Right hindlimb (tissue), 1 donor: Measurements from ENCODE around the gene RIPK3.
A peak's percentile ranks its signal among the peaks of the same experiment; 100 is the strongest.
"Not testable (repeated sequence)": the region's sequence is repeated elsewhere in the genome, so short reads cannot be mapped to it uniquely, and the experiment has no call there.

Experiments
- DNase-seq: peaks from one replicate; pipeline ENCODE4 v3.0.0-alpha.2; 2018

The RIPK3 gene

GRCh38 chr14:24339284-24340151 is at the start of gene RIPK3:
TSS of gene RIPK3 (minus strand) at chr14:24339991. CDS start at chr14:24339826, 165 bp downstream.
- no peak for DNase-seq

DNA sequence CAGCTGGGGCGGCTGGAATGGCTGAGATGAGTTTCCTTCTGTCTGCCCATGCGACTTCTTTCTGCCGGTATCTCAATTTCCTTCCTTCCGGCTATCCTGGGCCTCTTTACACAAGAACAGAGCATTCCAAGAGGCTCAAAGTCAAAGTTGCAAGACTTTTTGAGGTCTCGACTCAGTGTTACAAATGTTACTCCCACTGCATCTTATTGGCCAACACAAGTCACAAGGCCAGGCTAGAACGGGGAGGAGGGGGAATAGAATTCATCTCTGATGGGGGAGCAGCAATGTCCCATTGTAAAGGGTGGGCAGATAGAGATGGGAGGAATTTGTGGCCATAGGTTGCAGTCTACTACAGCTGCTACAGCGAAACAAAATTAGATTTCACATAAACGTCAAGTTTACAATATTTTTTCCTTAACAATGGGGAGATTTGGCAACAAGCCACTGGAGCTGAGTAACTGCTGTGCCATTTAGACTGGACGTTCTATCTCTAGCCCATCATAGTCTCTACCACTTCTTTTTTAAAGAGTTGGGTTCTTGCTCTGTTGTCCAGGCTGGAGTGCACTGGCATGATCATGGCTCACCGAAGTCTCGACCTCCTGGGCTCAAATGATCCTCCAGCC is 49.5 kb upstream of the RIPK3 start:
- DNase-seq = no peak

DNA sequence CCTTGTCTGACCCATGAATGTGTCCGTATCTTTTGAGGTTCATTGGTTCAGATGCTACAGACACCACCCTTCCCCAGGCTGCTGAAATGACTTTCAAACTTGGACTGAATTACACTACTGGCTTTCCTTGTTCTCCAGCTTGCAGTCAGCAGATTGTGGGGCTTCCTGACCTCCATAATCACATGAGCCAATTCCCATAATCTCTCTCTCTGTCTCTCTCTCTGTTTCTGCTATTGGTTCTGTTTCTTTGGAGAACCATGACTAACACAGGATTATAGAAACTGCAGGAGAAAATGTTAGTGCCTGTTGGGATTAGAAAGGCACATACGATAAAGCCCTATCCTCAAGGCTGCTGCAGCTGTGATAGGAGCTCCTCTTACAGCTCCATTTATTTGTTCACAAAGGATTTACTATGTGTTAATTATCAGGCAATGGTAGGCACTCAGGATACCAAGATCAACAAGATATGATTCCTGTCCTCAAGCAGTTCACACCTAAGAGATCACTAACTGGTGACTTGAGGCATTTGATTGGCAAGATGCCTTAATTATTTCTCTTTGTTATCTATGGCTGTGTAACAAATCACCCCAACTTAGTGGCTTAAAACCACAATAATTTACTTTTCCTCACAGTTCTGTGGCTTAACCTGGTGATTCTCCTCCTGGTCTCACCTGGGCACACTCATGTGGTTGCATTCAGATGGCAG is 48.8 kb upstream of the RIPK3 start:
- DNase-seq = no peak

- DNase-seq = not testable (repeated sequence)
Measured at GRCh38 chr14:24387579-24387978, 47.8 kb upstream of the RIPK3 start.

- no peak for DNase-seq
Measured at GRCh38 chr14:24387009-24387345, 47.2 kb upstream of the RIPK3 start.

GRCh38 chr14:24385524-24385923 is 45.7 kb upstream of the RIPK3 start:
- no peak for DNase-seq

GRCh38 chr14:24384169-24384568 is 44.4 kb upstream of the RIPK3 start:
- no peak for DNase-seq

DNA sequence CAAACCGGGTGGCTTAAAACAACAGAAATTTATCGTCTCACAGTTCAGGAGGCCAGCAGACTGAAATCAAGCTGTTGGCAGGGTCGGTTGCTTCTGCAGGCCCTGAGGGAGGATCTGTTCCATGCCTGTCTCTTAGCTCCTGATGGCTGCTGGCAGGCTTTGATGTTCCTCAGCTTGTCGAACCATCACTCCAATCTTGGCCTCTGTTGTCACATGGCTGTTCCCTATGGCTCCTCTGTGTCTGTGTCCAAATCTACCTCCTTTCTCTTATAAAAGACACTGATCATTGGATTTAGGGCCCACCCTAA is 42.2 kb upstream of the RIPK3 start:
- no peak for DNase-seq

DNA sequence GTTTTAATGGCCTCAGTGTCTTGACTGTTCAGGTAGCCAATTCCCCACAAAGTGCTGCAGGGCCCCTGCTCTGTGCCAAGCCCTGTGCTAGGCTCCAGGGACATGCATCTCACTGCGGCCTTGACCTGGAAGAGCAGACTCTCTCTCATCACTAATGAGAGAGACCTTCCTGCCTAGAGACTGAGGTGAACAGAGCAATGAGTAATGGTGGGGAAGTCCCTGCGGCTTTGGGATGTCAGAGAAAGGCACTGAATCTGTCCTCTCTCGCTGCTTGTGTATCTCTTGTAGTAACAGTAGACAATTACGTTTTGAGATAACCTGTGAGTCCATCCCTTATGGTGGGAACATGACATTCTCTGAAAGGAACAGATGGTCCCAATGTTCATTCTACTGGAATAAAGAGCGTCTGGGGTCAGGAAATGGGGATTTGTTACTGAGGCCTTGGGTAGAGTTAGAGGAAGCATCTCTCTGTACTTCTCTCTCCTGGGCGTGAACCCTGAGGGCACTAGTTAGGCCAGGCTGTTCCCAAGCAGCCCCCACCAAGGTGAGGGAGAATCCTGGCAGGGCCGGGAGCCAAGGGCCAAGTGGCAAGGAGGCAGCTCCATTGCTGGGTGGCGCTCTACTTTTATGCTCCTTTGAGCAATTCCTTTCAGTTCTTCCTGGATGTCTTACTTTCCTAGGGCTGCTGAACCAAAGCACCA is 41.7 kb upstream of the RIPK3 start:
- no peak for DNase-seq

DNA sequence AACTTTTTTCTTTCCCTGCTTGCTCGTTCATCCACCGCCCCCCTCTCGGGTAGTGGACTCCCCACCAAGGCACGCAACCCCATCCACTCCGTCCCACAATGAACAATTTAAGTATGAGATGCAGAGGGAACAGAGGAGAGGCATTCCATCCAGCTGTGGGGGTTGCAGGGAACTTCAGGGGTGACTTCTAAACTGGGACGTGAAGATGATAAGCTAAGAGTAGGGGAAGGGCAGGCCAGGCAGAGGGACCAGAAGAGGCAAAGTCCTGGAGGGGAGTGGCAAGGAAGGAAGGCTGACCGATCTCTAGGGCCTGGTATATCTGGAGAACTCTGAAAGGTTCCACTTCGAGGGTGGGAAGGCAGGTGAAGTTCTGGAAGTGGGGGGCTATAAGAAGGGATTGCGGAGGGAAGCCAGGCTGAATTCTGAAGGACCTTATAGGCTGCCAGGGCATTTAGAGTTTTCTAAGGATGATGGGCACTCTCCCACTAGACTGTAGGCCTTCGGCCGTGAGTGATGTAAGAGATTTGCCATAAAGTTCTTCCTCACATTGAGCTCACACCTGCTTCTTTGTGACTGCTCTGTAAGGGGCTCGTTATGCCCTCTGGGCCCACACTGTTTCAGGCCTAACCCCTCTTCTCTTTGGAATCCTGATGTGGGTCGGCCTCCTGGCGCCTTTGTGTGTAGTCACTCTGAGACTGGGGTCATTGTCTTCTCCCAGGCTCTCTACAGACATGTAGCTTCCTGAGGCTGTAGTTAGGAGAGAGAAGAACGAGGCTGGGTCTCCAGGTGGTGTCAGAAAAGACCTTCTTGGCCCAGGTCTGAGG is 40.3 kb upstream of the RIPK3 start:
- no peak for DNase-seq

DNA sequence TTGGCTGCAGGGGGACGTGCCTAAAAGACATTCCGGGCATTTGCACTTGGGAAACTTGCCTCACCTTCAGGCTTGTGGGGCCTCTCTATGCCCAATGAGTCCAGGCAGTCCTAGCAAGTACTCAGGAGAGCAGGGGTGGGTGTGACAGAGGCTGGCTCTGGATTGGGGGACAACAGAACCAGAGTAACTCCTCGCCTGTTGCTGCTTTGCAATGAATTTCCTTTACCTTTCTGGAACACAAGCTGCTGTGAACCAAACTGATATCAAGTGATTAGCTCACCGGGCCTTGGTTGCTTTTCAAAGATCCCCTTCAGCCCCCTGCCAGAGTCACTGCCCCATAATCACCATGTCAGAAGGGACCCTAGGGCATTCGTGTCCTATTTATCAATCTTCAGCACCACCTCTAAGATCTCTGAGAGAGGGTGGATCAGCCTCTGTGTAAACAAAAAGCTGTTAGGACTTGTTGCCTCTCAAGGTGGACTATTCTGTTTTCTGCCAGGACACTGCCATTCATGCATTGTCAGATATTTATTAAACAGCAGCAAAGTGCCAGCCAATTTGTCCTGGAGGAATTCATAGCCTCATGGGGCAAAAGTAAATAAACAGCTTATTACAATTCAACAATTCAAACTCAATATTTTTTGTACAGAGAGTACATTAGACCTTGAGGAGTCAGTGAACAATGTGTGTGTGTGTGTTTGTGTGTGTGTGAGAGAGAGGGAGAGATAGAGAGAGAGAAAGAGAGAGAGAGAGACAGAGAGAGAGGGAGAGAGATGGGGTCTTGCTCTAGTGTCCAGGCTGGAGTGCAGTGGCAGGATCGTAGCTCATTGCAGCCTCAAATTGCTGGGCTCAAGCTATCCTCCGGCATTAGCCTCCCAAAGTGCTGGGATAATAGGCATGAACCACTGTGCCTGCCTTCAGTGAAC is 39.5 kb upstream of the RIPK3 start:
- DNase-seq = no peak

DNA sequence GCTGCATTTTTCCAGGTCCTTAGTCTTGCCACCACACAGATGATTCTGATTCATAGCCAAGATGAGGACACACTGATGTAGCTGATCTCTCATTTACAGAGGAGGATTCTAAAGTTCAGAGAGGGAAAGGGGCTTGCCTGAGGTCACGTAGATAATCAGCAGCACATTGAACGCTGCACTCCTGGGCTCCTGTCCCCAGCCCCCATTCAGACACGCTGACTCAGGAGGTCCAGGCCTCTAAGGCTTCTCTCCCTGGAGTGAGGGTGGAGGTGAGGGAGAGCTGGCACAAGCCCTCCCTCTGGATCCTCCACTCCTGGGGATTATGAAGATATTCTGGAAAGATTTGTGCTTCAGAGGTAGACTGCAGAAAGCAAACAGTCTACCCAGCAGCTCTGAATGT is 38.5 kb upstream of the RIPK3 start:
- DNase-seq = no peak

- no peak for DNase-seq
Measured at GRCh38 chr14:24377657-24378056, 37.9 kb upstream of the RIPK3 start.

DNA sequence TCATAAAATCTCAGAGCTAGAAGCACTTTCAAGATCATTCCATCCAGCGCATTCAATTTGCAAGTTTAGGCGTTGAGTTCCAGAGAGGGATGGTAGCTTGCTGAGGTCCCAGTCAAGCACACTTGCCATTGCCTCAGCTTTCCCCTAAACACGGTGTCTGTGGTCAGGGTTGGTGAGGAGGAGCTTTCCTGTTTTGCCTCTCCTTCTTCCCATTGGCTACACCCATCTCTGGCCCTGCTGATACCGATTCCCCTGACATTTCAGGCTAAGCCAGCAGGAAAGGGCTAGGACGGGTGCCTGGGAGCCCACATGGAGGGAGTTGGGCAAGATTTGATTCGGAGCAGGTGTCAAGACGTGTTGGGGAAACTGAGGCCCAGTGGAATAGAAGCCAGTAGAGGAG is 37.3 kb upstream of the RIPK3 start:
- no peak for DNase-seq

DNA sequence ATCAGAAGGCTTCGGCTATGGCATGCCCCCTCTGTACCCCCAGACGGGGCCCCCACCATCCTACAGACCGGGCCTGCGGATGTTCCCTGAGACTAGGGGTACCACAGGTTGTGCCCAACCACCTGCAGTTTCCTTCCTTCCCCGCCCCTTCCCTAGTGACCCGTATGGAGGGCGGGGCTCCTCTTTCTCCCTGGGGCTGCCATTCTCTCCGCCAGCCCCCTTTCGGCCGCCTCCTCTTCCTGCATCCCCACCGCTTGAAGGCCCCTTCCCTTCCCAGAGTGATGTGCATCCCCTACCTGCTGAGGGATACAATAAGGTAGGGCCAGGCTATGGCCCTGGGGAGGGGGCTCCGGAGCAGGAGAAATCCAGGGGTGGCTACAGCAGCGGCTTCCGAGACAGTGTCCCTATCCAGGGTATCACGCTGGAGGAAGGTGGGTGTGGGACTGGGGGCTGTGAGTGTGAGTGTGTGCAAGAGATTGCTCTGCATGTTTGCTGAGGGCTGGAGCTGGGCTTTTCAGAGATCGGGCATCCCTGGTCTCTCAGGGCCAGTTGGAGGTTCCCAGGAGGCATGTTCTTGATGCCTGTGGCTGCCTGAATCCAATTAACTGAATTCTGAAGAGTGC is 36.8 kb upstream of the RIPK3 start:
- DNase-seq = no peak

- no peak for DNase-seq
Measured at GRCh38 chr14:24372701-24373416, 33.1 kb upstream of the RIPK3 start.

- not testable (repeated sequence) for DNase-seq
Measured at GRCh38 chr14:24371605-24372004, 31.8 kb upstream of the RIPK3 start.

DNA sequence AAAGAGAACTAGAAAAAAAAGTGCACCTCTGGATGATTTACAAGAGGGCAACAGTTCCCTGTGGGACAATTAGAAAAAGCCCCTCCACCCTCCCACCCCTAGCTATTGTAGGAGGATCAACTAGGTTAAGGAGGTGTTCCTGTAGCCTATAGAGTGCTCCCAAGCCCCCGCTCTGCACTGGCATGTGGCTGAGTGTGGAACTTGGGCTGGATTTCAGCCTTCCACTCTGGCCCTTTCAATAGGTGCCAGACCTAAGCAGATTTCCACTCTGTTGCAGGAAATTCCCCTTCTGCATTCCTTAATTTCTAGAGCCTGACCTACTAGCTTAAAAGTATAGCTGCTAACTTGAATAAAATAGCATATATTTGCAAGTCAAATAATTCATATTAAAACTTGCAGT is 31.0 kb upstream of the RIPK3 start:
- DNase-seq = peak; percentile 56

GRCh38 chr14:24369907-24370687 is 30.3 kb upstream of the RIPK3 start:
- no peak for DNase-seq
